Calu3 (cell line): ENCODE data around the gene ZNF436. TPM values are rescaled to one million over a fixed set of nuclear protein-coding genes. Genes with fewer than 3 reads are reported as not detected.
A peak's percentile ranks its signal among the peaks of the same experiment; 100 is the strongest.

ENCODE experiments used
- BruUV-seq: library from RNA; stranded (reverse); fragments of 400-500 nt; replicated peaks from 2 replicates; lab custom pipeline; 2021; lab: Mats Ljungman, UMichigan
- CTCF ChIA-PET: fragments of 300-600 bp; sonication (Branson Sonifier 250); formaldehyde crosslinking; loops from one replicate; lab custom pipeline; 2022; ENCODE audit warnings: antibody characterized with exemption; lab: Charles Lee
- DNase-seq: peaks from one replicate; pipeline ENCODE4 v3.0.0; 2022
- H3K27ac Mint-ChIP-seq: one replicate; pipeline ENCODE4 v1.8.0; 2022; ENCODE audit warnings: mixed read lengths; ENCODE audit not compliant: unreplicated experiment
- H3K27me3 Mint-ChIP-seq: one replicate; pipeline ENCODE4 v1.8.0; 2022; ENCODE audit warnings: mixed read lengths; ENCODE audit not compliant: unreplicated experiment
- H3K36me3 Mint-ChIP-seq: one replicate; pipeline ENCODE4 v1.8.0; 2022; ENCODE audit warnings: mild to moderate bottlenecking, moderate library complexity, mixed read lengths; ENCODE audit not compliant: insufficient read depth, unreplicated experiment
- H3K4me1 Mint-ChIP-seq: one replicate; pipeline ENCODE4 v1.8.0; 2022; ENCODE audit warnings: mild to moderate bottlenecking, low read depth, mixed read lengths; ENCODE audit not compliant: unreplicated experiment
- H3K4me3 Mint-ChIP-seq: one replicate; pipeline ENCODE4 v1.8.0; 2022; ENCODE audit warnings: mild to moderate bottlenecking, low read depth, moderate library complexity, mixed read lengths; ENCODE audit not compliant: unreplicated experiment
- H3K9me3 Mint-ChIP-seq: one replicate; pipeline ENCODE4 v1.8.0; 2022; ENCODE audit warnings: low read depth, mixed read lengths; ENCODE audit not compliant: unreplicated experiment
- CTCF ChIP-seq: fragments of 200-600 bp; IDR thresholded peaks from one replicate; pipeline ENCODE4 v1.8.0; 2022; ENCODE audit warnings: antibody characterized with exemption; ENCODE audit not compliant: unreplicated experiment
- intact Hi-C: fragments of 100-400 bp; cut with micrococcal nuclease; formaldehyde crosslinking; loops from one replicate; pipeline ENCODE4 v1.10.0; 2022; ENCODE audit not compliant: unreplicated experiment
- total RNA-seq: library from RNA; stranded (reverse); gene quantifications from 2 replicates; pipeline ENCODE4 v1.2.3, GENCODE V29; 2022

ZNF436 gene
- total RNA-seq, 1 experiment from 2014 or later, result 5.8 TPM

- no TSS peak for BruUV-seq
- intact Hi-C loops, result no loop called here
- no peaks in the 10 kb centered on the region for H3K27me3 Mint-ChIP-seq
Measured at GRCh38 chr1:23366146-23366545, 3.5 kb downstream of the ZNF436 start.

GRCh38 chr1:23362218-23362713 lies 7.4 kb downstream of the ZNF436 start:
- H3K9me3 Mint-ChIP-seq, result peaks cover 5% of the 10 kb centered on the region
- BruUV-seq, result no TSS peak
- peaks cover 44% of the 10 kb centered on the region for H3K36me3 Mint-ChIP-seq
- peak overlapping the region; percentile 15 for H3K27ac Mint-ChIP-seq
- intact Hi-C loops, result no loop called here
- CTCF ChIA-PET, result no interaction called here
- H3K27me3 Mint-ChIP-seq, result no peaks in the 10 kb centered on the region
- peaks cover 3% of the 10 kb centered on the region for H3K4me1 Mint-ChIP-seq
- no peak for DNase-seq
- H3K4me3 Mint-ChIP-seq, result no peak overlapping the region
- no peak for TF ChIP-seq CTCF

More at GRCh38 chr1:23366146-23366545, 3.5 kb downstream of the ZNF436 start:
- Mint-ChIP-seq H3K36me3 (peaks cover 65% of the 10 kb centered on the region), H3K9me3 (peaks cover 3% of the 10 kb centered on the region), H3K27ac (no peak overlapping the region), H3K4me1 (peaks cover 29% of the 10 kb centered on the region), H3K4me3 (peak overlapping the region; percentile 91)
- TF ChIP-seq CTCF, result no peak
- no peak for DNase-seq
- CTCF ChIA-PET, result interaction anchor here (4.5 kb wide), 1 partner anchor 37 kb away, joined by 27 read pairs; no protein-coding TSS in a partner anchor

- no peaks in the 10 kb centered on the region for H3K4me1 Mint-ChIP-seq
- H3K36me3 Mint-ChIP-seq, result peaks cover 18% of the 10 kb centered on the region
- DNase-seq, result no peak
- intact Hi-C loops, result no loop called here
- H3K27ac Mint-ChIP-seq, result no peak overlapping the region
- no TSS peak for BruUV-seq
- no peak for TF ChIP-seq CTCF
- H3K9me3 Mint-ChIP-seq, result peaks cover 5% of the 10 kb centered on the region
- CTCF ChIA-PET, result no interaction called here
- H3K27me3 Mint-ChIP-seq, result no peaks in the 10 kb centered on the region
- no peak overlapping the region for H3K4me3 Mint-ChIP-seq
Measured at GRCh38 chr1:23358310-23358875, 11.2 kb downstream of the ZNF436 start.

- intact Hi-C loops, result no loop called here
- no peak for TF ChIP-seq CTCF
- DNase-seq, result no peak
- BruUV-seq, result no TSS peak
- Mint-ChIP-seq H3K27me3 (no peaks in the 10 kb centered on the region), H3K9me3 (peaks cover 2% of the 10 kb centered on the region), H3K27ac (no peak overlapping the region), H3K4me1 (no peaks in the 10 kb centered on the region), H3K4me3 (no peak overlapping the region), H3K36me3 (peaks cover 7% of the 10 kb centered on the region)
- CTCF ChIA-PET, result no interaction called here
Measured at GRCh38 chr1:23357138-23357908, 12.3 kb downstream of the ZNF436 start.
